Naive thymus-derived CD4-positive, alpha-beta T cell (primary cell): Measurements from ENCODE around the gene ADAMTSL1. TPM values are rescaled to one million over a fixed set of nuclear protein-coding genes. Genes with fewer than 3 reads are reported as not detected.

ENCODE experiments used
- ATAC-seq: fragments of 150-1000 bp; cut with Tn5 transposase; 2 replicates; pipeline ENCODE4 v1.10.0; 2021; ENCODE audit warnings: mild to moderate bottlenecking, moderate library complexity
- CTCF ChIA-PET: fragments of 350-600 bp; sonication (Branson Sonifier 250); formaldehyde crosslinking; loops from one replicate; lab custom pipeline; 2021; ENCODE audit warnings: antibody characterized with exemption; lab: Charles Lee
- POLR2A ChIA-PET: fragments of 350-600 bp; sonication (Branson Sonifier 250); formaldehyde crosslinking; loops from one replicate; lab custom pipeline; 2021; ENCODE audit warnings: antibody characterized with exemption, inconsistent platforms; lab: Charles Lee
- DNase-seq, 9 donors: peaks; one replicate each; pipeline versions ENCODE4 v3.0.0 to v3.0.0-alpha.2; 2020 to 2022; ENCODE audit warnings: mixed read lengths in 1 of 9
- H3K27ac ChIP-seq: one replicate; pipeline ENCODE4 v1.7.0; 2013; ENCODE audit warnings: mild to moderate bottlenecking, low read depth, low read length, moderate library complexity
- H3K27me3 ChIP-seq, 2 donors: one replicate each; pipeline ENCODE4 v1.7.0; 2013; ENCODE audit warnings: low read length in 2 of 2, mild to moderate bottlenecking in 2 of 2, moderate library complexity in 2 of 2; ENCODE audit not compliant: control insufficient read depth in 2 of 2, insufficient read depth in 2 of 2
- H3K36me3 ChIP-seq, 3 experiments: 1 replicate in 2 of 3; 2 replicates in 1 of 3; pipeline ENCODE4 v1.7.0; 2013; ENCODE audit warnings: low read length in 3 of 3, mild to moderate bottlenecking in 3 of 3, moderate library complexity in 1 of 3; ENCODE audit not compliant: insufficient read depth in 3 of 3, control insufficient read depth in 2 of 3
- H3K4me1 ChIP-seq, 2 donors: one replicate each; pipeline ENCODE4 v1.7.0; 2013; ENCODE audit warnings: low read length in 2 of 2, mild to moderate bottlenecking in 2 of 2, moderate library complexity in 1 of 2; ENCODE audit not compliant: control insufficient read depth in 2 of 2, insufficient read depth in 2 of 2
- H3K4me3 ChIP-seq: 2 replicates; pipeline ENCODE4 v1.7.0; 2013; ENCODE audit warnings: mild to moderate bottlenecking, low read length
- H3K9me3 ChIP-seq, 3 experiments: 1 replicate in 2 of 3; 2 replicates in 1 of 3; pipeline ENCODE4 v1.7.0; 2013; ENCODE audit warnings: low read length in 3 of 3; ENCODE audit not compliant: control insufficient read depth in 2 of 3
- H3K27ac Mint-ChIP-seq, 9 donors: one replicate each; pipeline ENCODE4 v1.8.0; 2020 to 2022; ENCODE audit warnings: mixed read lengths in 9 of 9, mild to moderate bottlenecking in 8 of 9, moderate library complexity in 5 of 9, inconsistent platforms in 2 of 9
- H3K27me3 Mint-ChIP-seq, 5 donors: one replicate each; pipeline ENCODE4 v1.8.0; 2021 to 2022; ENCODE audit warnings: mixed read lengths in 5 of 5, mild to moderate bottlenecking in 1 of 5
- H3K36me3 Mint-ChIP-seq, 5 donors: one replicate each; pipeline ENCODE4 v1.8.0; 2020 to 2022; ENCODE audit warnings: mixed read lengths in 5 of 5, mild to moderate bottlenecking in 3 of 5, inconsistent platforms in 1 of 5
- H3K4me1 Mint-ChIP-seq, 7 donors: one replicate each; pipeline ENCODE4 v1.8.0; 2020 to 2022; ENCODE audit warnings: mixed read lengths in 7 of 7, mild to moderate bottlenecking in 3 of 7, inconsistent platforms in 1 of 7
- H3K4me3 Mint-ChIP-seq, 10 donors: one replicate each; pipeline ENCODE4 v1.8.0; 2020 to 2022; ENCODE audit warnings: mild to moderate bottlenecking in 10 of 10, mixed read lengths in 10 of 10, moderate library complexity in 6 of 10, inconsistent platforms in 2 of 10
- H3K9me3 Mint-ChIP-seq, 11 donors: one replicate each; pipeline ENCODE4 v1.8.0; 2020 to 2022; ENCODE audit warnings: mixed read lengths in 11 of 11, mild to moderate bottlenecking in 4 of 11, inconsistent platforms in 1 of 11, moderate library complexity in 1 of 11
- intact Hi-C, 2 donors: fragments of 100-400 bp; cut with micrococcal nuclease; formaldehyde crosslinking; loops; one replicate each; pipeline ENCODE4 v1.15.1; 2023
- polyA plus RNA-seq, 2 donors: library from polyadenylated mRNA; unstranded; fragments of 300-500 nt; fragmentation: Illumina TruSeq; gene quantifications; one replicate each; pipeline ENCODE4 v1.2.3, GENCODE V29; 2021
- total RNA-seq, 6 experiments: library from RNA in 5 of 6; stranded (reverse) in 5 of 6; gene quantifications; 1 replicate in 5 of 6; 2 replicates in 1 of 6; pipeline ENCODE4 v1.2.3 and lab custom pipeline; 2021 to 2026

The ADAMTSL1 gene
- total and polyA plus RNA-seq, 7 experiments from 2014 or later: not detected

DNA sequence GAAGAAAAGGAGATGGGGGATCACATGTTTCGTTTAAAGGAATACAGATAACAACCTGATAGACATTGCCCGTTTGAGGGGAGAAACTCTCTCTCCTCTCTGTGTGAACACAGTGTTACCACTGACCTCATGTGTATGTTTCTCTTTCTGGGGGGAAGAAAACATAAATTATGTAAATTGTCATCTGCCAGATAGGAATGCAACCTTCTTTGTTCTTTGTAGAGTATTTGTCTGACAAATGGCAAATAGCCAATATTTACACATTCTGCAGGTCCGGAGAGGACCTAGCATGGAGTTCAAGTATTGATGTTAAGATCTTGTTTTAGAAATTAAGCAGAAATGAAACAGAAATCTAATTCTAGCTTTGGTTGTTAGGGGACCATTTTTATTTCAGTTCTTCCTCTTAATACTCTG is 282.8 kb downstream of the ADAMTSL1 start:
- H3K9me3 Mint-ChIP-seq: no peaks in the 10 kb centered on the region
- Histone ChIP-seq H3K4me3 (no peak overlapping the region), H3K27me3 (no peaks in the 10 kb centered on the region), H3K27ac (no peak overlapping the region), H3K4me1 (no peaks in the 10 kb centered on the region), H3K36me3 (no peaks in the 10 kb centered on the region), H3K9me3 (no peaks in the 10 kb centered on the region)
- POLR2A ChIA-PET: no interaction called here
- intact Hi-C loops: no loop called here
- CTCF ChIA-PET: no interaction called here
- DNase-seq (no peak), ATAC-seq (no peak)
- H3K27ac Mint-ChIP-seq: no peak overlapping the region
- no peaks in the 10 kb centered on the region for H3K36me3 Mint-ChIP-seq
- no peaks in the 10 kb centered on the region for H3K4me1 Mint-ChIP-seq
- no peak overlapping the region for H3K4me3 Mint-ChIP-seq
- peaks cover 0 to 7% (median 4%) of the 10 kb centered on the region in 5 donors for H3K27me3 Mint-ChIP-seq

DNA sequence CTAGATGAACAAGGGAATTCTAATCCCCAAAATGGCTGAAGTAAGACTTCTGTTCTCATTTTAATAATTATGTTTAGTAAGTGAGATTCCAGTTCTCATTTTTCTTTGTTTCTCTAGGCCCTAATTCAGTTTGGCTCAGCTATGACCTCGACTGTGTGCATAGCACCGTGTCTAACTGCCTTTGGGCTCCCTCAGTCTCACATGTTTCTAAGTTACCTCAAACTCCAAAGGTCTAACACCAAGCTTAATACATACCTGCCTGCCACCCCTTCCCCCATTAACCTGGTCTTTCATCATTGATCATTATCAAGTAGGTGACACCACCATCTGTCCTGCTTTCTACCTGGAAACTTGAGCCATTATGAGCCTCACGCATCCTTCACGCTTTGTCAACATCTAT is 285.9 kb downstream of the ADAMTSL1 start:
- Histone ChIP-seq H3K4me1 (no peaks in the 10 kb centered on the region), H3K9me3 (no peaks in the 10 kb centered on the region), H3K4me3 (no peak overlapping the region), H3K27me3 (no peaks in the 10 kb centered on the region), H3K36me3 (no peaks in the 10 kb centered on the region), H3K27ac (no peak overlapping the region)
- intact Hi-C loops: no loop called here
- peaks cover 4 to 31% (median 5%) of the 10 kb centered on the region in 5 donors for H3K27me3 Mint-ChIP-seq
- no peaks in the 10 kb centered on the region for H3K36me3 Mint-ChIP-seq
- ChIA-PET CTCF (no interaction called here), POLR2A (no interaction called here)
- H3K4me3 Mint-ChIP-seq: no peak overlapping the region
- H3K4me1 Mint-ChIP-seq: no peaks in the 10 kb centered on the region
- ATAC-seq (no peak), DNase-seq (no peak)
- peaks cover 0 to 5% (median 0%) of the 10 kb centered on the region in 11 donors for H3K9me3 Mint-ChIP-seq
- H3K27ac Mint-ChIP-seq: no peak overlapping the region

DNA sequence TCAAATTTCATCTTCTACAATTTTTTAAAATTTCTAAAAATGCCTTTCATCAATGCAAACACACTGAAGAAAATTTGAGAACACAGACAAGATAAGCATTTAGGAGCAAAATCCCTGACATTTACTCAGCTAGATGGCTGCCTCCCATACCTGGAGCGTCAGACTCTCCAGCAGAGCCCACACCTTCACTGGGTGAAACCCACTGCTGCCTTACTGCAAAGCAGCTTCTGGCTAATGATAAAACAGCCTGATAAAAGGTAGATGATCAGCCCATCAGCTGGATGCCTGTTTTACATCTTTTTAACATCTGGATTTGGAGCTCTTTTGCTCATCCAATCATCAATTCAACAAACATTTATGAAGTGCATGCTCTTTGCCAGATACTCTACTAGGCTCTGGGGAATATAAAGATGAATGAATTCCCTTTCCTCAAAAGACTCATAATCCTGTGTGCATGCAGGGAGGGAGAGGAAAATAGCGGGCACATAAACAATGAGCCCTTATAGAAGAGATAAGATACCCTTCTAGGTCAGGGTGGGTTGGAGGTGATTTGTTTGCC is 287.9 kb downstream of the ADAMTSL1 start:
- ATAC-seq (no peak), DNase-seq (no peak)
- intact Hi-C loops: no loop called here
- ChIA-PET POLR2A (no interaction called here), CTCF (no interaction called here)
- Histone ChIP-seq H3K4me1 (no peaks in the 10 kb centered on the region), H3K9me3 (no peaks in the 10 kb centered on the region), H3K4me3 (no peak overlapping the region), H3K27me3 (no peaks in the 10 kb centered on the region), H3K36me3 (no peaks in the 10 kb centered on the region), H3K27ac (no peak overlapping the region)
- Mint-ChIP-seq H3K4me1 (no peaks in the 10 kb centered on the region), H3K27ac (no peak overlapping the region), H3K36me3 (no peaks in the 10 kb centered on the region), H3K4me3 (no peak overlapping the region), H3K27me3 (peaks cover 11 to 48% (median 20%) of the 10 kb centered on the region in 5 donors), H3K9me3 (peaks cover 0 to 5% (median 0%) of the 10 kb centered on the region in 11 donors)

GRCh38 chr9:18766989-18767550 is 293.1 kb downstream of the ADAMTSL1 start:
- H3K27ac Mint-ChIP-seq: no peak overlapping the region

DNA sequence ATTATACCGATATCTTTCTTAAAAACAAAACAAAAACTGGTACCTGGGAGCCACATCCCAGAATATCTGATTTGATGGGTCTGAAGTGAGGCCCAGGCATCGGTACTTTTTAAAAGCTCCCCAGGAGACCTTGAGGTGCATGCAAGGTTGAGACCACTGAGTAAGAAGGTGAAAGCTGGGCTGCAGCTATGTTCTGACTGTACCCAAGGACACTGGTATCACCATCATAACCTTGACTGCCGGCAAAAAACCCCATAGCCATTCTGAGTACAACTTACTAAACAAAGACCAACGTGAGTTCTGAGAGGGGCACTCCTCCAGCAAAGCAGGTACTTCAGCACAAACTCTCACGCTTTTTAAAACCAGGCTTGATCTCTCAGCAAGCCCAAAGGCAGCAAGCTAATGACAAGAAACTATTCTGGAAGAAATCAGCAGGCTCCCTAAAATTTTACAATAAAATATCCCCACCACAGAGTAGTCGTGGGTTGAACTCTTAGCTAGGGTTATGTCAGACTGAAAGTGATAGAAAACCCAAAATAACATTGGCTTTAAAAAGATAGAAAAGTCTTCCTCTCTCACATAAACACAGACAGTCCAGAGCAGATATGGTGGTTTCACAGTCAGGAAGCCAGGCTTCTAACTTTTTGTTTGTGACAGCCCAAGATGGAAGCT is 295.1 kb downstream of the ADAMTSL1 start:
- DNase-seq (no peak), ATAC-seq (no peak)
- H3K4me1 Mint-ChIP-seq: no peaks in the 10 kb centered on the region
- H3K4me3 Mint-ChIP-seq: no peak overlapping the region
- no peak overlapping the region for H3K27ac Mint-ChIP-seq
- CTCF ChIA-PET: no interaction called here
- no peaks in the 10 kb centered on the region for H3K36me3 Mint-ChIP-seq
- no peaks in the 10 kb centered on the region for H3K4me1 ChIP-seq
- intact Hi-C loops: no loop called here
- POLR2A ChIA-PET: no interaction called here
- no peaks in the 10 kb centered on the region for H3K9me3 ChIP-seq
- H3K36me3 ChIP-seq: no peaks in the 10 kb centered on the region
- no peak overlapping the region for H3K4me3 ChIP-seq
- peaks cover 14 to 33% (median 26%) of the 10 kb centered on the region in 5 donors for H3K27me3 Mint-ChIP-seq
- H3K27me3 ChIP-seq: no peaks in the 10 kb centered on the region
- peaks cover 0 to 3% (median 0%) of the 10 kb centered on the region in 11 donors for H3K9me3 Mint-ChIP-seq
- no peak overlapping the region for H3K27ac ChIP-seq

More at GRCh38 chr9:18766989-18767550, 293.1 kb downstream of the ADAMTSL1 start:
- Mint-ChIP-seq H3K27me3 (peaks cover 12 to 44% (median 33%) of the 10 kb centered on the region in 5 donors), H3K36me3 (no peaks in the 10 kb centered on the region), H3K9me3 (peaks cover 0 to 5% (median 0%) of the 10 kb centered on the region in 11 donors), H3K4me3 (no peak overlapping the region), H3K4me1 (no peaks in the 10 kb centered on the region)
- no peaks in the 10 kb centered on the region for H3K4me1 ChIP-seq
- H3K36me3 ChIP-seq: no peaks in the 10 kb centered on the region
- H3K4me3 ChIP-seq: no peak overlapping the region
- H3K27ac ChIP-seq: no peak overlapping the region
- DNase-seq: no peak
- ChIA-PET CTCF (no interaction called here), POLR2A (no interaction called here)
- H3K9me3 ChIP-seq: no peaks in the 10 kb centered on the region
- intact Hi-C loops: no loop called here
- no peak for ATAC-seq
- H3K27me3 ChIP-seq: no peaks in the 10 kb centered on the region

DNA sequence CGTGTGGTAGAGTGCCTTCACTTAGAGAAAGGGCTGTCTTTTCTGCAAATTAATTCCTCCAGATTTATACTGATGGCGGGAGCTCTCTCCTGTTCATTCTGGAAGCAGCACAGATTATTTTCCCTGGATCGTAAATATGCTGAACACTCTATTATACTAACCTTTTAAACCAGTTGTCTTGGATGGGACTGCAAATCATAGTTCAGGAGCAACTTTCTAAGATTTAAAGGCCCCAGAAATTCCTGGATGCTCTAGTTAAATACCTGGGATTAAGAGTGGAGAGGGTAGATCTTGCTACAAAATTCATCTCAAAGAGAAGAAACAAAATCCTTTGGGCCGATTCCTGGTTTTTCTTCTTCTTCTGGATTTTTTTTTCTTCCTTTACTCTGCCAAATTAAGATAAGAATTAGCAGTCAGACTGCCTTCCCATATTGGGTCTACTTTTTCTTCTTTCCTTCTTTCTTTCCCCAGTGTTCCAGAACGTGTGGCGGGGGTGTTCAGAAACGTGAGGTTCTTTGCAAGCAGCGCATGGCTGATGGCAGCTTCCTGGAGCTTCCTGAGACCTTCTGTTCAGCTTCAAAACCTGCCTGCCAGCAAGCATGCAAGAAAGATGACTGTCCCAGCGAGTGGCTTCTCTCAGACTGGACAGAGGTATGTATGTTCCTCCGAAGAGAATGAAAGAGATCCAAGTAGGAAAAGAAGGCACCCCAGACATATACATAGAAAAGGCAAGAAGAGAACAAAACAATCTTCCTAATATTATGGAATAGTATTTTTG is 296.4 kb downstream of the ADAMTSL1 start:
- POLR2A ChIA-PET: no interaction called here
- Mint-ChIP-seq H3K4me3 (no peak overlapping the region), H3K9me3 (peaks cover 0 to 3% (median 0%) of the 10 kb centered on the region in 11 donors), H3K27me3 (peaks cover 13 to 33% (median 21%) of the 10 kb centered on the region in 5 donors), H3K36me3 (no peaks in the 10 kb centered on the region), H3K27ac (no peak overlapping the region), H3K4me1 (no peaks in the 10 kb centered on the region)
- H3K36me3 ChIP-seq: no peaks in the 10 kb centered on the region
- H3K27me3 ChIP-seq: no peaks in the 10 kb centered on the region
- no peak for ATAC-seq
- no peaks in the 10 kb centered on the region for H3K9me3 ChIP-seq
- no peak overlapping the region for H3K4me3 ChIP-seq
- no peak for DNase-seq
- intact Hi-C loops: no loop called here
- H3K4me1 ChIP-seq: no peaks in the 10 kb centered on the region
- CTCF ChIA-PET: no interaction called here
- H3K27ac ChIP-seq: no peak overlapping the region
